WTC11 (cell line): ENCODE data around the gene KRTAP2-1. TPM values are rescaled to one million over a fixed set of nuclear protein-coding genes. Genes with fewer than 3 reads are reported as not detected.
"Not testable (repeated sequence)": the region's sequence is repeated elsewhere in the genome, so short reads cannot be mapped to it uniquely, and the experiment has no call there.

Experiments used
- ATAC-seq: fragments of 200-7000 bp; cut with Tn5 transposase; 2 replicates; pipeline ENCODE4 v1.10.0; 2021; ENCODE audit warnings: mild to moderate bottlenecking, moderate library complexity
- CTCF ChIA-PET: fragments of 300-600 bp; sonication (Branson Sonifier 250); formaldehyde crosslinking; loops from one replicate; lab custom pipeline; 2021; ENCODE audit warnings: antibody characterized with exemption; lab: Charles Lee
- POLR2A ChIA-PET: fragments of 350-600 bp; sonication (Branson Sonifier 250); formaldehyde crosslinking; loops from one replicate; lab custom pipeline; 2021; ENCODE audit warnings: antibody characterized with exemption; lab: Charles Lee
- DNase-seq: peaks from one replicate; pipeline ENCODE4 v3.0.0; 2021; ENCODE audit warnings: low spot score
- H3K27ac Mint-ChIP-seq: 2 replicates; pipeline ENCODE4 v1.8.0; 2021; ENCODE audit warnings: mixed read lengths
- H3K27me3 Mint-ChIP-seq: 2 replicates; pipeline ENCODE4 v1.8.0; 2021; ENCODE audit warnings: low read depth, mild to moderate bottlenecking, moderate library complexity, mixed read lengths
- H3K36me3 Mint-ChIP-seq: 2 replicates; pipeline ENCODE4 v1.8.0; 2021; ENCODE audit warnings: mixed read lengths
- H3K4me1 Mint-ChIP-seq: 2 replicates; pipeline ENCODE4 v1.8.0; 2022; ENCODE audit warnings: mixed read lengths
- H3K4me3 Mint-ChIP-seq: 2 replicates; pipeline ENCODE4 v1.8.0; 2021; ENCODE audit warnings: mild to moderate bottlenecking, moderate library complexity, mixed read lengths
- H3K9me3 Mint-ChIP-seq: 2 replicates; pipeline ENCODE4 v1.8.0; 2021; ENCODE audit warnings: mixed read lengths
- EMX1 ChIP-seq: fragments of 250-450 bp; sonication (Bioruptor Pico); IDR thresholded peaks from 2 replicates; pipeline ENCODE4 v1.8.0; 2021; ENCODE audit warnings: mild to moderate bottlenecking
- ETV6 ChIP-seq: sonication (generic); formaldehyde crosslinking; IDR thresholded peaks from 2 replicates; pipeline ENCODE4 v1.8.1; 2022; ENCODE audit warnings: mild to moderate bottlenecking, missing genetic modification reagents
- FOXK1 ChIP-seq: sonication (generic); formaldehyde crosslinking; IDR thresholded peaks from 2 replicates; pipeline ENCODE4 v1.8.0; 2022; ENCODE audit warnings: mild to moderate bottlenecking, moderate library complexity, missing genetic modification reagents
- FOXP1 ChIP-seq: sonication (generic); formaldehyde crosslinking; IDR thresholded peaks from 2 replicates; pipeline ENCODE4 v1.8.0; 2022; ENCODE audit warnings: missing genetic modification reagents, mild to moderate bottlenecking, moderate library complexity, borderline replicate concordance
- GABPB1 ChIP-seq: sonication (generic); formaldehyde crosslinking; IDR thresholded peaks from 2 replicates; pipeline ENCODE4 v1.8.1; 2023; ENCODE audit warnings: mild to moderate bottlenecking, missing genetic modification reagents
- GRHL2 ChIP-seq: fragments of 250-450 bp; sonication (Bioruptor Pico); IDR thresholded peaks from 2 replicates; pipeline ENCODE4 v1.8.0; 2022; ENCODE audit warnings: mild to moderate bottlenecking, moderate library complexity; ENCODE audit not compliant: insufficient replicate concordance, severe bottlenecking
- IRF2 ChIP-seq: sonication (generic); formaldehyde crosslinking; IDR thresholded peaks from 2 replicates; pipeline ENCODE4 v1.8.0; 2022; ENCODE audit warnings: low read depth, missing genetic modification reagents, borderline replicate concordance
- KAT7 ChIP-seq: sonication (generic); formaldehyde crosslinking; IDR thresholded peaks from 2 replicates; pipeline ENCODE4 v1.8.1; 2023; ENCODE audit warnings: missing genetic modification reagents, mild to moderate bottlenecking, borderline replicate concordance
- NR2C2 ChIP-seq: sonication (generic); formaldehyde crosslinking; IDR thresholded peaks from 2 replicates; pipeline ENCODE4 v1.8.0; 2022; ENCODE audit warnings: mild to moderate bottlenecking, missing genetic modification reagents
- OVOL2 ChIP-seq: fragments of 250-450 bp; sonication (Bioruptor Pico); IDR thresholded peaks from 2 replicates; pipeline ENCODE4 v1.9.0; 2021; ENCODE audit warnings: mild to moderate bottlenecking, borderline replicate concordance
- PRRX2 ChIP-seq: fragments of 250-450 bp; sonication (Bioruptor Pico); IDR thresholded peaks from 2 replicates; pipeline ENCODE4 v1.8.0; 2021; ENCODE audit warnings: mild to moderate bottlenecking
- ZNF121 ChIP-seq: sonication (generic); formaldehyde crosslinking; IDR thresholded peaks from 2 replicates; pipeline ENCODE4 v1.8.0; 2023; ENCODE audit warnings: missing genetic modification reagents
- ZNF138 ChIP-seq: sonication (generic); formaldehyde crosslinking; conservative IDR thresholded peaks from 2 replicates; pipeline ENCODE4 v1.8.1; 2022; ENCODE audit warnings: mild to moderate bottlenecking, moderate library complexity, missing genetic modification reagents
- ZNF423 ChIP-seq: fragments of 250-450 bp; sonication (Bioruptor Pico); IDR thresholded peaks from 2 replicates; pipeline ENCODE4 v2.1.2; 2022; ENCODE audit warnings: mild to moderate bottlenecking, moderate library complexity
- ZNF671 ChIP-seq: fragments of 250-450 bp; sonication (Bioruptor Pico); IDR thresholded peaks from 2 replicates; pipeline ENCODE4 v1.8.0; 2021; ENCODE audit warnings: mild to moderate bottlenecking
- total RNA-seq: library from RNA; stranded (reverse); gene quantifications from 3 replicates; pipeline ENCODE4 v1.2.3, GENCODE V29; 2021
- TF ChIP-seq, protein P1 (sequence below): sonication (generic); formaldehyde crosslinking; IDR thresholded peaks from 2 replicates; pipeline ENCODE4 v1.8.1; 2022; ENCODE audit warnings: mild to moderate bottlenecking, missing genetic modification reagents, moderate library complexity, borderline replicate concordance
- TF ChIP-seq, protein P2 (sequence below): sonication (generic); formaldehyde crosslinking; IDR thresholded peaks from 2 replicates; pipeline ENCODE4 v1.8.0; 2022; ENCODE audit warnings: mild to moderate bottlenecking, missing genetic modification reagents
- TF ChIP-seq, protein P3 (sequence below): sonication (generic); formaldehyde crosslinking; IDR thresholded peaks from 2 replicates; pipeline ENCODE4 v1.8.1; 2022; ENCODE audit warnings: missing genetic modification reagents, borderline replicate concordance
- TF ChIP-seq, protein P4 (sequence below): sonication (generic); formaldehyde crosslinking; IDR thresholded peaks from 2 replicates; pipeline ENCODE4 v1.8.1; 2022; ENCODE audit warnings: low read depth, missing genetic modification reagents, borderline replicate concordance
- TF ChIP-seq, protein P5 (sequence below): sonication (generic); formaldehyde crosslinking; IDR thresholded peaks from 2 replicates; pipeline ENCODE4 v1.8.1; 2023; ENCODE audit warnings: mild to moderate bottlenecking, missing genetic modification reagents, borderline replicate concordance
- TF ChIP-seq, protein P6 (sequence below): sonication (generic); formaldehyde crosslinking; IDR thresholded peaks from 2 replicates; pipeline ENCODE4 v1.8.1; 2023; ENCODE audit warnings: mild to moderate bottlenecking, missing genetic modification reagents, moderate library complexity

Gene KRTAP2-1
- total RNA-seq, 1 experiment from 2014 or later, result not detected

DNA sequence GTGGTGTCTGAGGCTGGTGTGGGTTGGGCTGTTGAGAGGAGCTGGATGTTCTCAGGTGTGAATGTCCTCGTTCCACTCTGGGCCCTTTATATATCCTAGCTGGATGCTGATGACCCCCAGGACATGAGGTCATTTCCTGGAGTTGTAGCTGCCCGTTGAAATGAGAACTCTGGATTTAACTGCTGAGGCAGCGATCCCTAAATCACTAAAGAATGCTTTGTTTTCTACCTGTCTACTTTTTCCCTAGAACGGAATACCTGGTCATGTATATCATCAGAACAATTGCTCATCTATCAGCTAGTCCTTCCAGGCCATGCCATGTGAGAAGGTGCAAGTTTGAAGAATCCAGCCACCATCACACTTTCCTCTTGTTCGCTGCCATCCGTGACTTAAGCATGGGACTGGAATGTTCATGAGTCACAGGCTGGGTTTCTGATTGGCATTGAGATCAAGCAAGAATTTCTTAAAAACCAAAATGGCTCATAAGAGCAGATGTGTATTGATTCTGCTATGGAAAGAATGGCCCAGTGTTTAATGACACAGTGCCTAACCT, 13.0 kb upstream of the KRTAP2-1 start, which contains the start of gene KRTAP2-3 (continued):
- TF ChIP-seq GRHL2 (CRISPR knock-in tag), result no peak
- TF ChIP-seq, protein P1, sequence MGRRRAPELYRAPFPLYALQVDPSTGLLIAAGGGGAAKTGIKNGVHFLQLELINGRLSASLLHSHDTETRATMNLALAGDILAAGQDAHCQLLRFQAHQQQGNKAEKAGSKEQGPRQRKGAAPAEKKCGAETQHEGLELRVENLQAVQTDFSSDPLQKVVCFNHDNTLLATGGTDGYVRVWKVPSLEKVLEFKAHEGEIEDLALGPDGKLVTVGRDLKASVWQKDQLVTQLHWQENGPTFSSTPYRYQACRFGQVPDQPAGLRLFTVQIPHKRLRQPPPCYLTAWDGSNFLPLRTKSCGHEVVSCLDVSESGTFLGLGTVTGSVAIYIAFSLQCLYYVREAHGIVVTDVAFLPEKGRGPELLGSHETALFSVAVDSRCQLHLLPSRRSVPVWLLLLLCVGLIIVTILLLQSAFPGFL (CRISPR knock-in tag), result no peak
- TF ChIP-seq ZNF121 (CRISPR knock-in tag), result no peak
- TF ChIP-seq FOXP1, result no peak
- no peak for TF ChIP-seq EMX1 (CRISPR knock-in tag)
- no peak for TF ChIP-seq OVOL2 (CRISPR knock-in tag)
- TF ChIP-seq, protein P2, sequence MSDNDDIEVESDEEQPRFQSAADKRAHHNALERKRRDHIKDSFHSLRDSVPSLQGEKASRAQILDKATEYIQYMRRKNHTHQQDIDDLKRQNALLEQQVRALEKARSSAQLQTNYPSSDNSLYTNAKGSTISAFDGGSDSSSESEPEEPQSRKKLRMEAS (CRISPR knock-in tag), result no peak

DNA sequence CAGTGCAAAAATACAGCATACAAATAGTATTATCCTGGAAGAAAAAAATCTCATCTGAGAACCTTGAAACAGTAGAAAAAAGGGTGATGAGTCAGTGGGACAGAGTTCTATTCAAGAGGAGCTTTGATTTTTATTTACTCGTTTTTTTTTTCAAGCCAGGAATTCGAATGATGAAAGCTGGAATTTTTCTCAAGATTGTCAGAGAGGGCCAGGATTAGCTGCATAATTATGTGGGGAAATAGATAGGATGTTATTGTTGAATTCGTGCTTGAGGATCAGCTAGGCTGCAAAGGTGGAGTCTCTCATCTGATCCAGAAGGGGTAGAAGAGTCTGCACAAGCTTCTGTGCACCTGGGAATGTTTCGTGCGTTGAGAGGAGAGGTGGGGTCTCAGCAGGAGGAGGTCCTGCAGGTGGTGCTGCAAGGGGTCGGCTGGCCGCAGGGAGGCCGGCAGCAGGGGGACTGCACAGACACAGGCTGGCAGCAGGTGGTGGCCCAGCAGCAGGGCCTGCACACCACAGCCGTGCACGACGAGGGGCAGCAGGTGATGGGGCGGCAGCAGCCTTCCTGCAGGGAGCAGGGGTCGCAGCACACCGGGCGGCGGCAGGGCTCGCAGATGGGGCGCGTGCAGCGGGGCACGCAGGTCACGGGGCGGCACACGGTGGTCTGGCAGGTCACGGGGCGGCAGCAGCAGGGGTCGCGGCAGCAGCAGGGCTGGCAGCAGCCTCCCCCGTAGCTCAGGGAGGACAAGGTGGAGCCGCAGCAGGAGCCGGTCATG, 12.3 kb upstream of the KRTAP2-1 start:
- Mint-ChIP-seq H3K27ac (peak overlapping the region; percentile 60; the same call in 1 of the 2 replicates), H3K4me1 (peaks cover 14% of the 10 kb centered on the region)
- POLR2A ChIA-PET, H3K27me3 Mint-ChIP-seq, H3K36me3 Mint-ChIP-seq, H3K9me3 Mint-ChIP-seq, H3K4me3 Mint-ChIP-seq: not testable (repeated sequence)
- peak; percentile 43 for ATAC-seq
- peak; percentile 14 for DNase-seq
- CTCF ChIA-PET, result interaction anchor here (0.9 to 1.1 kb wide), 2 partner anchors 20 to 606 kb away, joined by 3 to 4 read pairs; no protein-coding TSS in a partner anchor
- peak; percentile 56; the same call in 1 of the 2 replicates for TF ChIP-seq GABPB1 (CRISPR knock-in tag)
- TF ChIP-seq ZNF423 (CRISPR knock-in tag), result peak; percentile 42; the same call in 1 of the 2 replicates

DNA sequence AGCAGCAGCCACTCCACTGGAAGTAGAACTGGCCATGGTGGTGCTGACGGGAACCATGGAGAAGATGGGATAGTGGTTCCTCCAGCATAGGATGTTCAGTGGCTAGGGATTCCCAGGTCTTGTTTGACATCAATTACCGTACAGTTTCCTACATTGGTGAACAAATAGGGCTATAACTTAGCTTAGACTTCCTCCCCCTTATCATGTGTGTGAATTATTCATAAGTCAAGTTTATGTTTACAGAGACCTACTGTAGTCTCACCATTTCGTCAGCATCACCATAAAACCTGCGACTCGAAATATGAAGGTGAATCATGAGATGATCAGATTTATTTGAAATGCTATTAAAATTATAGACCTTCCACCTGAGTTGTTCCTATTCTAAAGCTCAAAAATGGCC, 11.6 kb upstream of the KRTAP2-1 start:
- Mint-ChIP-seq H3K4me1 (peaks cover 17% of the 10 kb centered on the region), H3K36me3 (peaks cover 4% of the 10 kb centered on the region; the same call in 1 of the 2 replicates), H3K27me3 (no peaks in the 10 kb centered on the region), H3K27ac (no peak overlapping the region), H3K9me3 (peaks cover 8% of the 10 kb centered on the region), H3K4me3 (no peak overlapping the region)
- DNase-seq (no peak), ATAC-seq (no peak)
- ChIA-PET POLR2A (no interaction called here), CTCF (interaction anchor here (0.9 to 1.1 kb wide), 2 partner anchors 19 to 607 kb away, joined by 3 to 4 read pairs; no protein-coding TSS in a partner anchor)
- TF ChIP-seq, protein P3, sequence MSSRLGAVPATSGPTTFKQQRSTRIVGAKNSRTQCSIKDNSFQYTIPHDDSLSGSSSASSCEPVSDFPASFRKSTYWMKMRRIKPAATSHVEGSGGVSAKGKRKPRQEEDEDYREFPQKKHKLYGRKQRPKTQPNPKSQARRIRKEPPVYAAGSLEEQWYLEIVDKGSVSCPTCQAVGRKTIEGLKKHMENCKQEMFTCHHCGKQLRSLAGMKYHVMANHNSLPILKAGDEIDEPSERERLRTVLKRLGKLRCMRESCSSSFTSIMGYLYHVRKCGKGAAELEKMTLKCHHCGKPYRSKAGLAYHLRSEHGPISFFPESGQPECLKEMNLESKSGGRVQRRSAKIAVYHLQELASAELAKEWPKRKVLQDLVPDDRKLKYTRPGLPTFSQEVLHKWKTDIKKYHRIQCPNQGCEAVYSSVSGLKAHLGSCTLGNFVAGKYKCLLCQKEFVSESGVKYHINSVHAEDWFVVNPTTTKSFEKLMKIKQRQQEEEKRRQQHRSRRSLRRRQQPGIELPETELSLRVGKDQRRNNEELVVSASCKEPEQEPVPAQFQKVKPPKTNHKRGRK (CRISPR knock-in tag), result no peak
- TF ChIP-seq FOXK1 (no peak), IRF2 (CRISPR knock-in tag) (no peak), ZNF671 (no peak), ZNF138 (CRISPR knock-in tag) (no peak), ETV6 (CRISPR knock-in tag) (no peak), PRRX2 (CRISPR knock-in tag) (no peak), NR2C2 (CRISPR knock-in tag) (no peak), EMX1 (CRISPR knock-in tag) (no peak), KAT7 (CRISPR knock-in tag) (no peak)
- TF ChIP-seq, protein P4, sequence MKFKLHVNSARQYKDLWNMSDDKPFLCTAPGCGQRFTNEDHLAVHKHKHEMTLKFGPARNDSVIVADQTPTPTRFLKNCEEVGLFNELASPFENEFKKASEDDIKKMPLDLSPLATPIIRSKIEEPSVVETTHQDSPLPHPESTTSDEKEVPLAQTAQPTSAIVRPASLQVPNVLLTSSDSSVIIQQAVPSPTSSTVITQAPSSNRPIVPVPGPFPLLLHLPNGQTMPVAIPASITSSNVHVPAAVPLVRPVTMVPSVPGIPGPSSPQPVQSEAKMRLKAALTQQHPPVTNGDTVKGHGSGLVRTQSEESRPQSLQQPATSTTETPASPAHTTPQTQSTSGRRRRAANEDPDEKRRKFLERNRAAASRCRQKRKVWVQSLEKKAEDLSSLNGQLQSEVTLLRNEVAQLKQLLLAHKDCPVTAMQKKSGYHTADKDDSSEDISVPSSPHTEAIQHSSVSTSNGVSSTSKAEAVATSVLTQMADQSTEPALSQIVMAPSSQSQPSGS (CRISPR knock-in tag), result no peak
- TF ChIP-seq, protein P5, sequence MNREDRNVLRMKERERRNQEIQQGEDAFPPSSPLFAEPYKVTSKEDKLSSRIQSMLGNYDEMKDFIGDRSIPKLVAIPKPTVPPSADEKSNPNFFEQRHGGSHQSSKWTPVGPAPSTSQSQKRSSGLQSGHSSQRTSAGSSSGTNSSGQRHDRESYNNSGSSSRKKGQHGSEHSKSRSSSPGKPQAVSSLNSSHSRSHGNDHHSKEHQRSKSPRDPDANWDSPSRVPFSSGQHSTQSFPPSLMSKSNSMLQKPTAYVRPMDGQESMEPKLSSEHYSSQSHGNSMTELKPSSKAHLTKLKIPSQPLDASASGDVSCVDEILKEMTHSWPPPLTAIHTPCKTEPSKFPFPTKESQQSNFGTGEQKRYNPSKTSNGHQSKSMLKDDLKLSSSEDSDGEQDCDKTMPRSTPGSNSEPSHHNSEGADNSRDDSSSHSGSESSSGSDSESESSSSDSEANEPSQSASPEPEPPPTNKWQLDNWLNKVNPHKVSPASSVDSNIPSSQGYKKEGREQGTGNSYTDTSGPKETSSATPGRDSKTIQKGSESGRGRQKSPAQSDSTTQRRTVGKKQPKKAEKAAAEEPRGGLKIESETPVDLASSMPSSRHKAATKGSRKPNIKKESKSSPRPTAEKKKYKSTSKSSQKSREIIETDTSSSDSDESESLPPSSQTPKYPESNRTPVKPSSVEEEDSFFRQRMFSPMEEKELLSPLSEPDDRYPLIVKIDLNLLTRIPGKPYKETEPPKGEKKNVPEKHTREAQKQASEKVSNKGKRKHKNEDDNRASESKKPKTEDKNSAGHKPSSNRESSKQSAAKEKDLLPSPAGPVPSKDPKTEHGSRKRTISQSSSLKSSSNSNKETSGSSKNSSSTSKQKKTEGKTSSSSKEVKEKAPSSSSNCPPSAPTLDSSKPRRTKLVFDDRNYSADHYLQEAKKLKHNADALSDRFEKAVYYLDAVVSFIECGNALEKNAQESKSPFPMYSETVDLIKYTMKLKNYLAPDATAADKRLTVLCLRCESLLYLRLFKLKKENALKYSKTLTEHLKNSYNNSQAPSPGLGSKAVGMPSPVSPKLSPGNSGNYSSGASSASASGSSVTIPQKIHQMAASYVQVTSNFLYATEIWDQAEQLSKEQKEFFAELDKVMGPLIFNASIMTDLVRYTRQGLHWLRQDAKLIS (CRISPR knock-in tag), result no peak
- TF ChIP-seq, protein P6, sequence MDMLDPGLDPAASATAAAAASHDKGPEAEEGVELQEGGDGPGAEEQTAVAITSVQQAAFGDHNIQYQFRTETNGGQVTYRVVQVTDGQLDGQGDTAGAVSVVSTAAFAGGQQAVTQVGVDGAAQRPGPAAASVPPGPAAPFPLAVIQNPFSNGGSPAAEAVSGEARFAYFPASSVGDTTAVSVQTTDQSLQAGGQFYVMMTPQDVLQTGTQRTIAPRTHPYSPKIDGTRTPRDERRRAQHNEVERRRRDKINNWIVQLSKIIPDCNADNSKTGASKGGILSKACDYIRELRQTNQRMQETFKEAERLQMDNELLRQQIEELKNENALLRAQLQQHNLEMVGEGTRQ (CRISPR knock-in tag), result no peak
